OCI-LY1 (cell line): Measurements from ENCODE around the gene PLP1.

Source experiments
- H2AFZ ChIP-seq: fragments of 200-600 bp; sonication (generic), shearing (Covaris generic); 2 replicates; pipeline ENCODE4 v1.6.0; 2014; ENCODE audit warnings: antibody characterized with exemption, mild to moderate bottlenecking, low read length
- H3F3A ChIP-seq: fragments of 200-600 bp; sonication (generic), shearing (Covaris generic); 2 replicates; pipeline ENCODE4 v1.6.0; 2014; ENCODE audit warnings: mild to moderate bottlenecking, antibody characterized with exemption, low read length, moderate library complexity; ENCODE audit not compliant: insufficient read depth
- H3K27ac ChIP-seq: fragments of 200-600 bp; sonication (generic); 2 replicates; pipeline ENCODE4 v1.5.1; 2014; ENCODE audit warnings: low read length, mixed run types, mild to moderate bottlenecking, low read depth; ENCODE audit not compliant: poor library complexity, severe bottlenecking
- H3K27me3 ChIP-seq: fragments of 200-600 bp; sonication (generic); 2 replicates; pipeline ENCODE4 v1.6.0; 2014; ENCODE audit warnings: antibody characterized with exemption, mild to moderate bottlenecking, low read length, moderate library complexity; ENCODE audit not compliant: insufficient read depth
- H3K36me3 ChIP-seq: fragments of 200-600 bp; sonication (generic); 2 replicates; pipeline ENCODE4 v1.6.1; 2014; ENCODE audit warnings: mild to moderate bottlenecking, antibody characterized with exemption, low read length, moderate library complexity, mixed read lengths; ENCODE audit not compliant: insufficient read depth
- H3K4me1 ChIP-seq: fragments of 200-600 bp; sonication (generic); 2 replicates; pipeline ENCODE4 v1.5.1; 2014; ENCODE audit warnings: mild to moderate bottlenecking, low read length, moderate library complexity; ENCODE audit not compliant: insufficient read depth, severe bottlenecking
- H3K4me2 ChIP-seq: fragments of 200-600 bp; sonication (generic), shearing (Covaris generic); 2 replicates; pipeline ENCODE4 v1.6.1; 2014; ENCODE audit warnings: low read length
- H3K4me3 ChIP-seq: fragments of 200-600 bp; sonication (generic); 2 replicates; pipeline ENCODE4 v1.5.1; 2014; ENCODE audit warnings: low read length, low read depth, mild to moderate bottlenecking, mixed read lengths; ENCODE audit not compliant: poor library complexity, severe bottlenecking
- H3K79me2 ChIP-seq: fragments of 200-600 bp; shearing (Covaris generic); 2 replicates; pipeline ENCODE4 v1.6.1; 2016; ENCODE audit warnings: mixed run types, low read length, mixed read lengths; ENCODE audit not compliant: insufficient read depth
- H3K9ac ChIP-seq: fragments of 200-600 bp; sonication (generic), shearing (Covaris generic); 2 replicates; pipeline ENCODE4 v1.6.1; 2014; ENCODE audit warnings: mild to moderate bottlenecking, low read length, mixed read lengths
- H3K9me2 ChIP-seq: fragments of 200-600 bp; sonication (generic), shearing (Covaris generic); 2 replicates; pipeline ENCODE4 v1.6.1; 2014; ENCODE audit warnings: low read depth, mild to moderate bottlenecking, low read length, mixed read lengths
- H3K9me3 ChIP-seq: fragments of 200-600 bp; shearing (Covaris generic); 2 replicates; pipeline ENCODE4 v1.6.1; 2014; ENCODE audit warnings: low read length, mixed read lengths
- H4K20me1 ChIP-seq: fragments of 200-600 bp; sonication (generic), shearing (Covaris generic); 2 replicates; pipeline ENCODE4 v1.6.0; 2016; ENCODE audit warnings: mild to moderate bottlenecking, low read length; ENCODE audit not compliant: insufficient read depth
- EZH2 ChIP-seq: fragments of 200-600 bp; sonication (generic), shearing (Covaris generic); IDR thresholded peaks from 2 replicates; pipeline ENCODE4 v1.8.0; 2017; ENCODE audit warnings: borderline replicate concordance, mixed run types, mild to moderate bottlenecking, antibody characterized with exemption, low read length, moderate library complexity, mixed read lengths
- TF ChIP-seq, protein P1 (sequence below): fragments of 200-600 bp; sonication (generic), shearing (Covaris generic); IDR thresholded peaks from 2 replicates; pipeline ENCODE4 v1.5.1; 2017; ENCODE audit warnings: mild to moderate bottlenecking, antibody characterized with exemption, low read length, moderate library complexity, mixed read lengths

Gene PLP1

DNA sequence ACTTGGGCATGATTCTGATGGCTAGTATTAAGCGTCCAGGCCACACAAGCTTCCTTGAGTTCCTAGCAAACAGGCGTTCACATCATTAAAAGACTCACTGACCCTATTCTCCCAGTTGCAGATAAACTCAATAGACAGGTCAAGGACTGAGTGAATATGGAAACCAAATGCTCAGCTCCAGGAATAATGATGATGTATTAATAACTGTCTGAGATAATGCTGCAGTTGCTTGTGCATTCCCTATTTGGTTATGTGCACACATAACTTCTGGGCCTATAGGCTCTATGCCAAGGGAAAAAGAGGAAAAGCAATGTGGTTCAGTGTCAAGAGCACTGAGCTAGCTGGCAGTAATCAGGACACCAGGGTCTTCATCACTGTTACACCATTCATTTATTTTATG lies 51.9 kb downstream of the PLP1 start:
- no peaks in the 10 kb centered on the region for H3K4me1 ChIP-seq
- TF ChIP-seq, protein P1, sequence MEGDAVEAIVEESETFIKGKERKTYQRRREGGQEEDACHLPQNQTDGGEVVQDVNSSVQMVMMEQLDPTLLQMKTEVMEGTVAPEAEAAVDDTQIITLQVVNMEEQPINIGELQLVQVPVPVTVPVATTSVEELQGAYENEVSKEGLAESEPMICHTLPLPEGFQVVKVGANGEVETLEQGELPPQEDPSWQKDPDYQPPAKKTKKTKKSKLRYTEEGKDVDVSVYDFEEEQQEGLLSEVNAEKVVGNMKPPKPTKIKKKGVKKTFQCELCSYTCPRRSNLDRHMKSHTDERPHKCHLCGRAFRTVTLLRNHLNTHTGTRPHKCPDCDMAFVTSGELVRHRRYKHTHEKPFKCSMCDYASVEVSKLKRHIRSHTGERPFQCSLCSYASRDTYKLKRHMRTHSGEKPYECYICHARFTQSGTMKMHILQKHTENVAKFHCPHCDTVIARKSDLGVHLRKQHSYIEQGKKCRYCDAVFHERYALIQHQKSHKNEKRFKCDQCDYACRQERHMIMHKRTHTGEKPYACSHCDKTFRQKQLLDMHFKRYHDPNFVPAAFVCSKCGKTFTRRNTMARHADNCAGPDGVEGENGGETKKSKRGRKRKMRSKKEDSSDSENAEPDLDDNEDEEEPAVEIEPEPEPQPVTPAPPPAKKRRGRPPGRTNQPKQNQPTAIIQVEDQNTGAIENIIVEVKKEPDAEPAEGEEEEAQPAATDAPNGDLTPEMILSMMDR: no peak
- TF ChIP-seq EZH2: no peak
- H3K27me3 ChIP-seq: no peaks in the 10 kb centered on the region
- no peaks in the 10 kb centered on the region for H3K9me3 ChIP-seq
- H3K27ac ChIP-seq: no peak overlapping the region
- no peaks in the 10 kb centered on the region for H4K20me1 ChIP-seq
- no peaks in the 10 kb centered on the region for H3K9me2 ChIP-seq
- H3F3A ChIP-seq: no peaks in the 10 kb centered on the region
- H2AFZ ChIP-seq: no peak overlapping the region
- no peak overlapping the region for H3K4me2 ChIP-seq
- H3K4me3 ChIP-seq: no peak overlapping the region
- H3K79me2 ChIP-seq: no peaks in the 10 kb centered on the region
- no peaks in the 10 kb centered on the region for H3K36me3 ChIP-seq
- H3K9ac ChIP-seq: no peak overlapping the region

DNA sequence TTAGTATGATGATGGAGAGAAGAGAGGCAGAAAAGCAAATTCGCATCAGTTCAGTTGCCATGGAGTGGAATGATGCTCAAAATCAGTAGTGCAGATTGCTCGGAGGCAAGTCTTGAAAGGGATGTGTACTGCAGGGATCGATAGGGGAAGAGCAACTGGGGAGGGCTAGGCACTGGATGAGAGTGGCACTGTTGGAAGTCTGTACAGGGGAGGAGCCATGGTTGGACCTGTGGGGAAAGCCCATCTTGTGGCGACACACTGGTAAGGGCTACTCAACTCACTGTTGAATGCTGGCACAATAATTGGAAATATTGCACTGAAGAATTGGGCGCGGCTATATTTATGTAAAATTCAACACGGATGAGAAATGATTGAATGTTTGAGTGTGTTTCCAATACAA lies 54.2 kb downstream of the PLP1 start:
- Histone ChIP-seq H3K9me3 (no peaks in the 10 kb centered on the region), H3K27me3 (no peaks in the 10 kb centered on the region), H3K79me2 (no peaks in the 10 kb centered on the region), H3K4me3 (no peak overlapping the region), H3K9ac (no peak overlapping the region), H3K36me3 (no peaks in the 10 kb centered on the region), H3K27ac (no peak overlapping the region), H3F3A (no peaks in the 10 kb centered on the region), H4K20me1 (no peaks in the 10 kb centered on the region), H3K9me2 (no peaks in the 10 kb centered on the region), H3K4me2 (no peak overlapping the region), H3K4me1 (no peaks in the 10 kb centered on the region), H2AFZ (no peak overlapping the region)
- TF ChIP-seq EZH2: no peak
- TF ChIP-seq, protein P1: no peak

DNA sequence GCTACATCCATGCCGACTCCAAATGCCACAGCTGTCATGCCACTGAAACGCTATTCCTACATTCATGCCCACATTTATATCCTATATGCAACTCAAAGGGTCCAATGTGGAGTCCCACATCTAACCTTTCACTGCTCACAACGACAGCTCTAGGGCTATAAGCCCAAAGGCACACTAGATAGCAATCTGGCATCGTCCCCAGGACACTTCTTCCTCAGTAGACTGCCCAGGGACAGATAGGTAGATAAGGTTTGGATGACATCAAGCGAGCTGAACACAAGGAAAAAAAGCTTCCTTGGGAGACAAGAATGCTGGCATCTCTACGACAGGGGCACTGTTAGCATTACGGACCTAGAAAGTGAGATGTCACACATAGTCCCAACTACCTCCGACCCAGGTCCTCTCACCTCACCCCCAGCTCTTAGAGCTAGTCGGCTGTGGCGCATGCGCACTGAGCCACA lies 54.7 kb downstream of the PLP1 start:
- H3K4me2 ChIP-seq: peak overlapping the region; percentile 79
- no peak overlapping the region for H3K27ac ChIP-seq
- H3K9me3 ChIP-seq: no peaks in the 10 kb centered on the region
- peak overlapping the region; percentile 51; the same call in 1 of the 2 replicates for H3K9ac ChIP-seq
- peak overlapping the region; percentile 65 for H3K4me3 ChIP-seq
- H3K79me2 ChIP-seq: no peaks in the 10 kb centered on the region
- no peak overlapping the region for H2AFZ ChIP-seq
- no peaks in the 10 kb centered on the region for H4K20me1 ChIP-seq
- H3K27me3 ChIP-seq: no peaks in the 10 kb centered on the region
- H3K9me2 ChIP-seq: no peaks in the 10 kb centered on the region
- no peaks in the 10 kb centered on the region for H3K4me1 ChIP-seq
- no peak for TF ChIP-seq EZH2
- TF ChIP-seq, protein P1: no peak
- H3F3A ChIP-seq: no peaks in the 10 kb centered on the region
- no peaks in the 10 kb centered on the region for H3K36me3 ChIP-seq
